Measurements from ENCODE around the gene CDC27.
"Not testable (repeated sequence)": the region's sequence is repeated elsewhere in the genome, so short reads cannot be mapped to it uniquely, and the experiment has no call there.

DNA sequence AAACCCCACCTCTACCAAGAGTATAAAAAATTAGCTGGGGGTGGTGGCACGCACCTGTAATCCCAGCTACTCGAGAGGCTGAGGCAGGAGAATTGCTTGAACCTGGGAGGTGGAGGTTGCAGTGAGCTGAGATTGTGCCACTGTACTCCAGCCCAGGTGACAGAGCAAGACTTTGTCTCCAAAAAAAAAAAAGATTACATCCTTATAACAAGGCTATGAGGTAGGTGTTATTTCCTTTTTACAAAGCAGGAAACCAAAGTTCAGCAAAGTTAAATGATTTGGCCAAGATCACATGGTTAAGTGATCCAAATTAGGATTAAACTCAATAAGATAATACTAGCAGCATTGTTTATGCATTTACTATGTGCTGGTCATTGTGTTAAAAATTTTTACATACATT lies 28.2 kb upstream of the CDC27 start:
- TF ChIP-seq, protein P1, sequence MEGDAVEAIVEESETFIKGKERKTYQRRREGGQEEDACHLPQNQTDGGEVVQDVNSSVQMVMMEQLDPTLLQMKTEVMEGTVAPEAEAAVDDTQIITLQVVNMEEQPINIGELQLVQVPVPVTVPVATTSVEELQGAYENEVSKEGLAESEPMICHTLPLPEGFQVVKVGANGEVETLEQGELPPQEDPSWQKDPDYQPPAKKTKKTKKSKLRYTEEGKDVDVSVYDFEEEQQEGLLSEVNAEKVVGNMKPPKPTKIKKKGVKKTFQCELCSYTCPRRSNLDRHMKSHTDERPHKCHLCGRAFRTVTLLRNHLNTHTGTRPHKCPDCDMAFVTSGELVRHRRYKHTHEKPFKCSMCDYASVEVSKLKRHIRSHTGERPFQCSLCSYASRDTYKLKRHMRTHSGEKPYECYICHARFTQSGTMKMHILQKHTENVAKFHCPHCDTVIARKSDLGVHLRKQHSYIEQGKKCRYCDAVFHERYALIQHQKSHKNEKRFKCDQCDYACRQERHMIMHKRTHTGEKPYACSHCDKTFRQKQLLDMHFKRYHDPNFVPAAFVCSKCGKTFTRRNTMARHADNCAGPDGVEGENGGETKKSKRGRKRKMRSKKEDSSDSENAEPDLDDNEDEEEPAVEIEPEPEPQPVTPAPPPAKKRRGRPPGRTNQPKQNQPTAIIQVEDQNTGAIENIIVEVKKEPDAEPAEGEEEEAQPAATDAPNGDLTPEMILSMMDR (IDR thresholded peaks at IDR 0.05) = not testable (repeated sequence)
- TF ChIP-seq ZFX (IDR thresholded peaks at IDR 0.05; ENCODE audit: borderline replicate concordance) = not testable (repeated sequence)
